ENCODE measurements around the gene OR5AS1.
"Not testable (repeated sequence)": the region's sequence is repeated elsewhere in the genome, so short reads cannot be mapped to it uniquely, and the experiment has no call there.

OR5AS1 gene

DNA sequence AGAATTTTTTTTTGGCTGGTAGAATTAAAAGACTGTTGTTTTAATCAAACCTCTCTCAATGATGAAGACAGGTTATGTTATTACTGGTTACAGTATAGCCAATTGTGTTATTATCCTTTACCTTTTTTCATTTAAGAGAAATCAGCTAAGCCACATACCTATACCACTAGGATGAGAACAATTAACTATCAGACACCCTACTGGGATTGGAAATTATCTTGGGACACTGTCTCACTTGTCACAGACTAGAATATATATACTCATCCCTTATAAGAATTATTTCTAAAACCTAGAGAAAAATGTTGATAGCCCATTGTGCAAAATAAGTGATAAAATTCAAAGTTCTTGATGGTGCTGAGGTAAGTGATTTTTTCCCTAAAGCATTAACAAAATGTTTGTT is at the start of gene OR5AS1:
Gene OR5AS1 (plus strand): TSS at position 301 of the 400 bp plus-strand sequence. CDS start 2,765 bp downstream, outside the sequence.
- no peak for DNase-seq (ENCODE audit: low spot score)

- no peak for DNase-seq (ENCODE audit: low spot score)
Observed at GRCh38 chr11:55994525-55994924, 32.9 kb upstream of the OR5AS1 start, which contains the start of gene OR5F1. Gene OR5F1 (minus strand): TSS chr11:55994625. CDS start chr11:55994625, 0 bp downstream.

GRCh38 chr11:56010716-56011115 is 16.7 kb upstream of the OR5AS1 start:
- no peak for DNase-seq (ENCODE audit: low spot score)

GRCh38 chr11:56013805-56014204 is 13.6 kb upstream of the OR5AS1 start:
- DNase-seq (ENCODE audit: low spot score): no peak

DNA sequence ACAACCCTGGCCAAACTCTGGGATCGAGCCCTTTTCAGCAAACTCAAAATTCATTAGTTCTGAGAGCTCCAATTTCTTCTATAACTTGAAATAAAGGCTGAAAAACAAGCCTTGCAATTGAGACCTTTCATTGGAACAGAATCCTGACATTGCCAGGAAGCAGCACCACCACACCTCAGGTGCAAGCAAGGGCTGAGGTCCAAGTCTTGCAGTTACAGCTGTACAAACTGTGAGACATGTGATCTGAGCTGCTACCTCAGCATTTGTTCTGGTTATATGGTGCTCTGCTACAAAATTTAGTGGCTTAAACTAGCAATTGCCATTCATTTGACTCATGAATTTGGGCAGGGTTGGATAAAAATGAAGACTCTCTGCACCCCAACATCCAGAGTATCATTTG is 18.1 kb downstream of the OR5AS1 start:
- DNase-seq (ENCODE audit: low spot score): no peak

DNA sequence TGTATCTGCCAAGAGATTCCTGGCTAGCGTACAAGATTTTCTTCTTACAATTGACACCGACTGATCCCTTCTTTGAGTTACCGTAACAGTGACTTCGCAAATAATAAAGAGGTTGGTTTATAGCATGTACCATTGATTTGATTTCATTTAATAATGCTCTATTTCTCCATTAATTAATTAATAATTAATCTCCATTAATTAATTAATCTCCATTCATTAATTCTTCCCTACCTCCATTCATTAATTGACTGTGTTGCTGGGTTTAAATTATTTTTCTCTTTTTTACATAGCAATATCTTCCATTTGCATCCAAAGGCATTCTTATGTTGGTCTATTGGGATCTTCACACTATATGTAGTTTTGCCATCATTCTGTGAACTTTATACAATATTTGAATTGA is 21.0 kb downstream of the OR5AS1 start:
- no peak for DNase-seq (ENCODE audit: low spot score)

DNA sequence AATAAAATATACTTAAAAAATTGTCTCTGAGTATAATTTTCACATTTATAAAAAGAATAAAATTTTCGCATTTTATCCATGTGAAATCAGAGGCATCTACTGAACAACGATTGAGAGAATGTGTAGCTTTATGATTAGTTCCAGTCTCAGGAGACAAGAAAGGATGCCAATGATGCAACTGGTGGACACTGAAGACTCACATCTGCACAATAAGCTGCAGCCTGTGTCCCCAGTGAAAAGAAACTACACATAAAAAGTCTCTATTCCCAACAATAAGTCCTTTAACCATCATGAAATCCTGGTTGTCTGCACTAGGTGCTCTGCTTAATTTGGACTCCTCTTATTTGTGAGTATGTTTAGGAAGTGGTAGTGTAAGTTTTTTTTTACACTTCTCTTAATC is 22.0 kb downstream of the OR5AS1 start:
- DNase-seq (ENCODE audit: low spot score): no peak

DNA sequence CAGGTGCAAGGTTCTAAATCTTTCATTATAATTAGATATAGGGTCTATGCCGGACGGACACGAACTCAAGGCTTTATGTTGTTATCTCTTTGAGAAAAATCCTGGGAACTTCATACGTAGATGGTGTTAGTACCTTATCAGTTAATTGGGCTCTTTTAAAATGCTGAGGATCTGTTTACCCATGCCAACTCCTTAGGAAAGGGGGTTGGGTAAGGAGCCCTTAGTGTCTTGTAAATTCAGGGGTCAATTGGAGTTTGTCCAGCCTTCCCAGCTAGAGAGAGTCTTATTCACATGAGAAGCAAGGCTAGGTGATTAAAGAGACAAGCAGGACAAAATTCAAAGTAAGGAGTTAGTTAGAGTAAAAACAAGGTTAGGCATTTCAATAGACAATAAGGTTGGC is 28.9 kb downstream of the OR5AS1 start:
- DNase-seq (ENCODE audit: low spot score): not testable (repeated sequence)

GRCh38 chr11:56057661-56058237 is 30.3 kb downstream of the OR5AS1 start:
- not testable (repeated sequence) for DNase-seq (ENCODE audit: low spot score)

DNA sequence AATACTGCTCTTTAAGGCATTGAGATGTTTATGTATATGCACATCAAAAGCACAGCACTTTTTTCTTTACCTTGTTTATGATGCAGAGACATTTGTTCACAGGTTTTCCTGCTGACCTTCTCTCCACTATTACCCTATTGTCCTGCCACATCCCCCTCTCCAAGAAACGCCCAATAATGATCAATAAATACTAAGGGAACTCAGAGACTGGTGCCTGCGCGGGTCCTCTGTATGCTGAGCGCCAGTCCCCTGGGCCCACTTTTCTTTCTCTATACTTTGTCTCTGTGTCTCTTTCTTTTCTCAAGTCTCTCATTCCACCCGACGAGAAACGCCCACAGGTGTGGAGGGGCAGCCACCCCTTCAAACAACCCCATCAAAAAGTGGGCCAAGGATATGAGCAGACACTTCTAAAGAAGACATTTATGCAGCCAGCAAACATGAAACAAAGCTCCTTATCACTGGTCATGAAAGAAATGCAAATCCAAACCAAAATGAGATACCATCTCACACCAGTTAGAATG is 30.9 kb downstream of the OR5AS1 start:
- DNase-seq (ENCODE audit: low spot score): not testable (repeated sequence)

DNA sequence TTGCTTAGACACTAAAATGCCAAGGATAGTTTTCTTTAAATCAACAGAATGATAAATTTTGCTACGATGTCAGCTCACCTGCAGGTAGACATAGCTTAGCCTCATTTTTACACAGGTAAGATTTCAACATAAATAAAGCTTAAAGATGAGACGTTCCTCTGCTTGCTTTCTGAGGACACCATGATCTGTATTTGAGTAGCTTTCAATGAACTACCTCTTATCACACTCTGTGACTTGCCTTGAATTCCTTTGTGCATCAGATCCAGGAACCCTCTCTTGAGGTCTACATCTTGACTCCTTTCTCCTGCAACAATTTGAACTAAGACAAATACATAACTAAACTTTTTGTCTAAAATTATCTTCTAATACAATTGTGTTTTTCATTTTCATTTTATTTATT is 39.5 kb downstream of the OR5AS1 start:
- no peak for DNase-seq (ENCODE audit: low spot score)
